Measurements from ENCODE around the gene SPATA3. TPM values are rescaled to one million over a fixed set of nuclear protein-coding genes. Genes with fewer than 3 reads are reported as not detected.

SPATA3 gene
- total and polyA plus RNA-seq, 2 of the 13 experiments (the other 11 are each of a cell fraction or from before 2014, with no cell fraction given): not detected

GRCh38 chr2:231039821-231040364 is 44.0 kb downstream of the SPATA3 start (continued):
- TF ChIP-seq ATF7 (IDR thresholded peaks at IDR 0.05) (no peak), ATF7 (CRISPR knock-in tag; IDR thresholded peaks at IDR 0.05) (no peak), SSRP1 (CRISPR knock-in tag; IDR thresholded peaks at IDR 0.05) (peak; percentile 82; the same call in 1 of the 2 replicates), RFX1 (IDR thresholded peaks at IDR 0.05) (no peak), LCORL (IDR thresholded peaks at IDR 0.05) (peak; percentile 15; the same call in 1 of the 2 replicates), LCORL (CRISPR knock-in tag; IDR thresholded peaks at IDR 0.05) (peak; percentile 76; the same call in 1 of the 2 replicates), POGZ (CRISPR knock-in tag; IDR thresholded peaks at IDR 0.05) (no peak), MIER2 (CRISPR knock-in tag; IDR thresholded peaks at IDR 0.05) (peak; percentile 48; the same call in 1 of the 2 replicates), ZNF574 (CRISPR knock-in tag; IDR thresholded peaks at IDR 0.05) (peak; percentile 10; the same call in 1 of the 2 replicates), MATR3 (CRISPR knock-in tag; IDR thresholded peaks at IDR 0.05) (no peak), CEBPG (CRISPR knock-in tag; IDR thresholded peaks at IDR 0.05) (peak; percentile 36; the same call in 1 of the 2 replicates), MAFK (conservative IDR thresholded peaks at IDR 0.05 in 1 of 2, IDR thresholded peaks at IDR 0.05 in 1 of 2; ENCODE audit: low read length in 2 of 2) (no peak), PAF1 (CRISPR knock-in tag; IDR thresholded peaks at IDR 0.05) (peak; percentile 71; the same call in 1 of the 2 replicates), NCOA2 (CRISPR knock-in tag; IDR thresholded peaks at IDR 0.05) (no peak; the same call in 1 of the 2 replicates), JARID2 (CRISPR knock-in tag; IDR thresholded peaks at IDR 0.05; ENCODE audit: insufficient replicate concordance) (no peak), ZNF670 (CRISPR knock-in tag; IDR thresholded peaks at IDR 0.05; ENCODE audit: borderline replicate concordance) (no peak), MIER3 (CRISPR knock-in tag; IDR thresholded peaks at IDR 0.05; ENCODE audit: borderline replicate concordance) (no peak), ZNF512 (CRISPR knock-in tag; IDR thresholded peaks at IDR 0.05) (no peak), ZMYM4 (CRISPR knock-in tag; IDR thresholded peaks at IDR 0.05) (peak; percentile 64; the same call in 1 of the 2 replicates), HOXA7 (CRISPR knock-in tag; IDR thresholded peaks at IDR 0.05) (no peak), CCAR2 (optimal IDR thresholded peaks at IDR 0.05; ENCODE audit: low read depth, low read length) (no peak), ZNF333 (CRISPR knock-in tag; IDR thresholded peaks at IDR 0.05; ENCODE audit: borderline replicate concordance) (no peak), ZNF740 (CRISPR knock-in tag; IDR thresholded peaks at IDR 0.05) (no peak), ZNF30 (CRISPR knock-in tag; IDR thresholded peaks at IDR 0.05) (no peak), NRL (CRISPR knock-in tag; IDR thresholded peaks at IDR 0.05; ENCODE audit: borderline replicate concordance) (no peak), RBM22 (optimal IDR thresholded peaks at IDR 0.05; ENCODE audit: low read length) (no peak), CREB3 (CRISPR knock-in tag; IDR thresholded peaks at IDR 0.05) (no peak), NR2F6 (IDR thresholded peaks at IDR 0.05) (peak; percentile 61), NR2F6 (CRISPR knock-in tag; IDR thresholded peaks at IDR 0.05) (peak; percentile 70), MEF2D (CRISPR knock-in tag; IDR thresholded peaks at IDR 0.05) (no peak)
